HepG2 (cell line): ENCODE data around the gene MTCH2. TPM values are rescaled to one million over a fixed set of nuclear protein-coding genes. Genes with fewer than 3 reads are reported as not detected.

ENCODE experiments used
- ATAC-seq: fragments of 200-7000 bp; cut with Tn5 transposase; 3 replicates; pipeline ENCODE4 v1.9.1; 2020; ENCODE audit warnings: mild to moderate bottlenecking, moderate library complexity
- BruUV-seq: library from RNA; stranded (reverse); fragments of 400-500 nt; replicated peaks from 2 replicates; lab custom pipeline; 2021; lab: Mats Ljungman, UMichigan
- CTCF ChIA-PET: fragments of 300-600 bp; formaldehyde crosslinking; extraction: SDS; loops from one replicate; lab custom pipeline; 2021; ENCODE audit warnings: low total read pairs, inconsistent platforms, low intra/inter-chr PET ratio; lab: Yijun Ruan, JAX
- POLR2A ChIA-PET: fragments of 350-600 bp; sonication (Branson Sonifier 250); formaldehyde crosslinking; loops from one replicate; lab custom pipeline; 2020; ENCODE audit warnings: antibody characterized with exemption, inconsistent platforms; lab: Yijun Ruan, JAX
- DNase-seq: peaks from one replicate; pipeline ENCODE4 v3.0.0-alpha.2; 2015; ENCODE audit warnings: low spot score
- FAIRE-seq: peaks from 3 replicates; lab custom pipeline; 2011; peaks lifted over from hg19 to GRCh38; lab: Jason Lieb, UNC
- H2AFZ ChIP-seq: one replicate; pipeline ENCODE4 v1.6.1; 2011; ENCODE audit warnings: low read length, inconsistent platforms
- H3K27ac ChIP-seq: fragments of 300-600 bp; 3 replicates; pipeline ENCODE4 v1.8.0; 2011; ENCODE audit warnings: mixed run types, mild to moderate bottlenecking, mixed read lengths, low read length, inconsistent platforms; ENCODE audit not compliant: insufficient read depth; ENCODE audit errors: extremely low read length
- H3K27me3 ChIP-seq, 2 experiments: fragments of 200-600 bp in 1 of 2; 2 replicates in 1 of 2; 3 replicates in 1 of 2; pipeline versions ENCODE4 v1.6.0 to v1.8.0; 2011; ENCODE audit warnings: low read length in 2 of 2, mild to moderate bottlenecking in 2 of 2, moderate library complexity in 2 of 2, inconsistent platforms in 1 of 2; ENCODE audit not compliant: insufficient read depth in 2 of 2, control insufficient read depth in 1 of 2
- H3K36me3 ChIP-seq, 2 experiments: fragments of 200-600 bp in 1 of 2; replicated peaks in 1 of 2; 2 replicates in 1 of 2; 3 replicates in 1 of 2; pipeline versions ENCODE4 v1.5.1 to v1.8.0; 2011; ENCODE audit warnings: low read length in 2 of 2, inconsistent platforms in 1 of 2; ENCODE audit not compliant: insufficient read depth in 2 of 2, control insufficient read depth in 1 of 2
- H3K4me1 ChIP-seq: 2 replicates; pipeline ENCODE4 v1.5.1; 2012; ENCODE audit warnings: low read length, inconsistent platforms; ENCODE audit not compliant: insufficient read depth
- H3K4me2 ChIP-seq: 2 replicates; pipeline ENCODE4 v1.6.0; 2011; ENCODE audit warnings: low read depth, low read length, inconsistent platforms
- H3K4me3 ChIP-seq, 3 experiments: fragments of 200-600 bp in 1 of 3; sonication (generic), shearing (Covaris generic) in 1 of 3; replicated peaks in 1 of 3; 2 replicates each; pipeline ENCODE4 v1.5.1; 2011 to 2016; ENCODE audit warnings: low read length in 3 of 3, inconsistent platforms in 2 of 3, low read depth in 2 of 3, mild to moderate bottlenecking in 2 of 3, control low read depth in 1 of 3, mixed read lengths in 1 of 3; ENCODE audit not compliant: insufficient read depth in 1 of 3
- H3K79me2 ChIP-seq: one replicate; pipeline ENCODE4 v1.6.1; 2011; ENCODE audit warnings: low read length, inconsistent platforms; ENCODE audit not compliant: insufficient read depth
- H3K9ac ChIP-seq: 2 replicates; pipeline ENCODE4 v1.6.0; 2011; ENCODE audit warnings: mild to moderate bottlenecking, low read depth, low read length, inconsistent platforms; ENCODE audit not compliant: insufficient read depth
- H3K9me3 ChIP-seq: 2 replicates; pipeline ENCODE4 v1.5.1; 2012; ENCODE audit warnings: mild to moderate bottlenecking, low read length
- H4K20me1 ChIP-seq: 2 replicates; pipeline ENCODE4 v1.6.0; 2011; ENCODE audit warnings: inconsistent platforms, mild to moderate bottlenecking, low read length, moderate library complexity; ENCODE audit not compliant: insufficient read depth
- CEBPB ChIP-seq: IDR thresholded peaks from 2 replicates; pipeline ENCODE4 v1.6.1; 2011; ENCODE audit warnings: low read depth, low read length, improper control_type of control experiment, borderline replicate concordance
- MBNL3 ChIP-seq: fragments of 250-450 bp; sonication (Bioruptor Pico); conservative IDR thresholded peaks from 2 replicates; pipeline ENCODE4 v1.8.0; 2022; ENCODE audit warnings: mild to moderate bottlenecking, inconsistent platforms
- NR3C1 ChIP-seq: sonication (generic); formaldehyde crosslinking; IDR thresholded peaks from 2 replicates; pipeline ENCODE4 v1.4.0; 2020; ENCODE audit warnings: missing genetic modification reagents
- SSRP1 ChIP-seq: IDR thresholded peaks from 2 replicates; pipeline ENCODE4 v1.6.1; 2016; ENCODE audit warnings: control low read depth
- TBL1XR1 ChIP-seq: fragments of 150-350 bp; IDR thresholded peaks from 2 replicates; pipeline ENCODE4 v1.6.1; 2014; ENCODE audit warnings: borderline replicate concordance, low read length; ENCODE audit not compliant: partially characterized antibody
- TRIM24 ChIP-seq: sonication (generic); formaldehyde crosslinking; IDR thresholded peaks from 2 replicates; pipeline ENCODE4 v1.8.0; 2022; ENCODE audit warnings: mild to moderate bottlenecking, missing genetic modification reagents
- XRCC5 ChIP-seq: fragments of 200-400 bp; formaldehyde crosslinking; optimal IDR thresholded peaks from 2 replicates; pipeline ENCODE3; 2017; ENCODE audit warnings: mild to moderate bottlenecking, low read length
- ZFP62 ChIP-seq: sonication (generic); formaldehyde crosslinking; IDR thresholded peaks from 2 replicates; pipeline ENCODE4 v1.4.0; 2020; ENCODE audit warnings: missing genetic modification reagents
- ZMYM2 ChIP-seq: sonication (generic); formaldehyde crosslinking; IDR thresholded peaks from 2 replicates; pipeline ENCODE4 v1.8.0; 2022; ENCODE audit warnings: mild to moderate bottlenecking, missing genetic modification reagents
- ZNF205 ChIP-seq: IDR thresholded peaks from 2 replicates; pipeline ENCODE4 v1.6.1; 2018; ENCODE audit warnings: missing biosample characterization, missing genetic modification reagents
- ZNF263 ChIP-seq: sonication (generic); formaldehyde crosslinking; IDR thresholded peaks from 2 replicates; pipeline ENCODE4 v1.4.0; 2020; ENCODE audit warnings: missing genetic modification reagents
- ZNF724P ChIP-seq: sonication (generic); formaldehyde crosslinking; IDR thresholded peaks from 2 replicates; pipeline ENCODE4 v1.8.0; 2022; ENCODE audit warnings: missing genetic modification reagents, borderline replicate concordance
- WGBS: methylation state at CpG from one replicate; pipeline ENCODE4 v1.1.6; 2017; ENCODE audit warnings: low lambda C conversion rate; 5-methylcytosine and 5-hydroxymethylcytosine counted together
- in situ Hi-C: cut with HindIII; loops from 2 replicates; pipeline ENCODE4 v1.10.0; 2017; ENCODE audit warnings: low pct_unique_long_range_greater_than_20kb; ENCODE audit not compliant: extremely low pct_ligation_motif_present
- intact Hi-C: fragments of 100-400 bp; cut with micrococcal nuclease; formaldehyde crosslinking; loops from one replicate; pipeline ENCODE4 v1.10.0; 2022; ENCODE audit not compliant: unreplicated experiment
- polyA plus RNA-seq, 8 experiments: library from polyadenylated mRNA; depleted of rRNA in 3 of 8; stranded (reverse) in 7 of 8; unstranded in 1 of 8; fragments of >200 nt; fragmentation: Illumina TruSeq in 4 of 8; extraction: Trizol in 4 of 8; gene quantifications; 2 replicates each; pipeline versions ENCODE4 v1.2.1 to v1.2.3, GENCODE V29; 2011 to 2016; ENCODE audit warnings: low read depth in 4 of 8, missing spikeins in 1 of 8, mixed read lengths in 1 of 8; ENCODE audit not compliant: insufficient read depth in 1 of 8
- total RNA-seq, 5 experiments: library from RNA; depleted of rRNA; stranded (reverse); fragments of >200 nt; fragmentation: Illumina TruSeq; extraction: Trizol; gene quantifications; 2 replicates each; pipeline ENCODE4 v1.2.3, GENCODE V29; 2016; ENCODE audit warnings: low read depth in 1 of 5
- TF ChIP-seq, protein P1 (sequence below): sonication (generic); formaldehyde crosslinking; IDR thresholded peaks from 2 replicates; pipeline ENCODE4 v1.4.0; 2020; ENCODE audit warnings: low read depth, mild to moderate bottlenecking, missing genetic modification reagents
- TF ChIP-seq, protein P2 (sequence below): sonication (generic); formaldehyde crosslinking; IDR thresholded peaks from 2 replicates; pipeline ENCODE4 v1.4.0; 2020; ENCODE audit warnings: missing genetic modification reagents, mild to moderate bottlenecking, borderline replicate concordance
- TF ChIP-seq, protein P3 (sequence below): sonication (generic); formaldehyde crosslinking; IDR thresholded peaks from 2 replicates; pipeline ENCODE4 v1.4.0; 2020; ENCODE audit warnings: mild to moderate bottlenecking, missing genetic modification reagents, borderline replicate concordance

Gene MTCH2
- total and polyA plus RNA-seq, 2 of the 13 experiments (the other 11 are each of a cell fraction or from before 2014, with no cell fraction given), result 112 to 272 TPM

DNA sequence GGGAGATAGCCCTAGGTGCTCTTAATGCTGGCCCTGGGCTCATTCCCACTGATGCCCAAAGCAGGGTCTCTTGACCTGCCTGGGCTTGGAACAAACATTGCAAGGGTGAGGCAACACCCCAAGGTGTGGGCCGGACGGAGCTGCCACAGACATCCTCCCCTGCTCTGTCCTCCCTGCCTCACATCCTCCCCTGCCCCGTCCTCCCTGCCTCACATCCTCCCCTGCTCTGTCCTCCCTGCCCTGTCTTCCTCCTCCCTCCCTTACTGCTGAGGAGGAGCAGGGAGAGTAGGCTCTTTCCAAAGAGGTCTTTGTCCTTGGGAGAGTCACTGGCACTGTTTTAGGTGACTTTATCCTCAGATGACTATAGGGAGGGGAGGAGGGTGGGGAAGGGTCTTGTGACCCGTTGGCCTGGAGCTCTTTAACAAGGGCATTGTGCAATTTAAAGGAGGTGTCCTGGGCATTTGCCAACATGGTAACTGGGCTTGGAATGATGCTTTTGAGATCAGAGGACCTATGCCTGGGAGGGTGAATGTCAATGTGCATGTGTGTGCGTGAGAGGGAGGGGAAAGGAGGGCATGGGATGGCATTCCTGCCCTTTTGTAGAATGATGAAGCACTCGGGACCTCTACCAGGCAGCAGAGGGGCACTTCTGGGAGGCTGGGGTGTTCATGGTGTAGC, 55.2 kb downstream of the MTCH2 start:
- POLR2A ChIA-PET, result interaction anchor here (0.7 to 1.6 kb wide), 6 partner anchors 7 to 137 kb away, joined by 3 to 10 read pairs (median 4); partner anchors contain the start of genes KBTBD4 and NDUFS3
- no peak for FAIRE-seq

More for the DNA sequence above, 55.2 kb downstream of the MTCH2 start:
- Histone ChIP-seq H3K27ac (no peak overlapping the region), H4K20me1 (no peaks in the 10 kb centered on the region), H3K27me3 (no peaks in the 10 kb centered on the region; a peak in 1 of 5 replicates), H2AFZ (peak overlapping the region; percentile 39), H3K79me2 (no peaks in the 10 kb centered on the region), H3K36me3 (peaks cover 5 to 24% of the 10 kb centered on the region in 2 experiments; a peak in 4 of 5 replicates), H3K4me3 (peak overlapping the region in 2 of 3 experiments; percentile 53 to 70; a peak in 2 of 6 replicates), H3K9me3 (no peaks in the 10 kb centered on the region), H3K4me2 (peak overlapping the region; percentile 91), H3K9ac (peak overlapping the region; percentile 58; the same call in 1 of the 2 replicates), H3K4me1 (peaks cover 44% of the 10 kb centered on the region)
- TF ChIP-seq MBNL3 (CRISPR knock-in tag) (no peak), NR3C1 (CRISPR knock-in tag) (no peak), ZNF263 (CRISPR knock-in tag) (peak; percentile 92), ZMYM2 (CRISPR knock-in tag) (no peak), TRIM24 (no peak), XRCC5 (peak; percentile 8), CEBPB (peak; percentile 30; the same call in 1 of the 2 replicates), ZNF205 (CRISPR knock-in tag) (no peak), TBL1XR1 (no peak), ZNF724P (no peak), ZFP62 (CRISPR knock-in tag) (no peak), SSRP1 (no peak)
- TF ChIP-seq, protein P1, sequence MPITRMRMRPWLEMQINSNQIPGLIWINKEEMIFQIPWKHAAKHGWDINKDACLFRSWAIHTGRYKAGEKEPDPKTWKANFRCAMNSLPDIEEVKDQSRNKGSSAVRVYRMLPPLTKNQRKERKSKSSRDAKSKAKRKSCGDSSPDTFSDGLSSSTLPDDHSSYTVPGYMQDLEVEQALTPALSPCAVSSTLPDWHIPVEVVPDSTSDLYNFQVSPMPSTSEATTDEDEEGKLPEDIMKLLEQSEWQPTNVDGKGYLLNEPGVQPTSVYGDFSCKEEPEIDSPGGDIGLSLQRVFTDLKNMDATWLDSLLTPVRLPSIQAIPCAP (CRISPR knock-in tag), result no peak
- TF ChIP-seq, protein P2, sequence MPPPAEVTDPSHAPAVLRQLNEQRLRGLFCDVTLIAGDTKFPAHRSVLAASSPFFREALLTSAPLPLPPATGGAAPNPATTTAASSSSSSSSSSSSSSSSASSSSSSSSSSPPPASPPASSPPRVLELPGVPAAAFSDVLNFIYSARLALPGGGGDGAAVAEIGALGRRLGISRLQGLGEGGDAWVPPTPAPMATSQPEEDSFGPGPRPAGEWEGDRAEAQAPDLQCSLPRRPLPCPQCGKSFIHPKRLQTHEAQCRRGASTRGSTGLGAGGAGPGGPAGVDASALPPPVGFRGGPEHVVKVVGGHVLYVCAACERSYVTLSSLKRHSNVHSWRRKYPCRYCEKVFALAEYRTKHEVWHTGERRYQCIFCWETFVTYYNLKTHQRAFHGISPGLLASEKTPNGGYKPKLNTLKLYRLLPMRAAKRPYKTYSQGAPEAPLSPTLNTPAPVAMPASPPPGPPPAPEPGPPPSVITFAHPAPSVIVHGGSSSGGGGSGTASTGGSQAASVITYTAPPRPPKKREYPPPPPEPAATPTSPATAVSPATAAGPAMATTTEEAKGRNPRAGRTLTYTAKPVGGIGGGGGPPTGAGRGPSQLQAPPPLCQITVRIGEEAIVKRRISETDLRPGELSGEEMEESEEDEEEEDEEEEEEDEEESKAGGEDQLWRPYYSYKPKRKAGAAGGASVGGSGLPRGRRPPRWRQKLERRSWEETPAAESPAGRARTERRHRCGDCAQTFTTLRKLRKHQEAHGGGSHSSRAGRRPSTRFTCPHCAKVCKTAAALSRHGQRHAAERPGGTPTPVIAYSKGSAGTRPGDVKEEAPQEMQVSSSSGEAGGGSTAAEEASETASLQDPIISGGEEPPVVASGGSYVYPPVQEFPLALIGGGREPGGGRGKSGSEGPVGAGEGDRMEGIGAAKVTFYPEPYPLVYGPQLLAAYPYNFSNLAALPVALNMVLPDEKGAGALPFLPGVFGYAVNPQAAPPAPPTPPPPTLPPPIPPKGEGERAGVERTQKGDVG, result no peak
- TF ChIP-seq, protein P3, sequence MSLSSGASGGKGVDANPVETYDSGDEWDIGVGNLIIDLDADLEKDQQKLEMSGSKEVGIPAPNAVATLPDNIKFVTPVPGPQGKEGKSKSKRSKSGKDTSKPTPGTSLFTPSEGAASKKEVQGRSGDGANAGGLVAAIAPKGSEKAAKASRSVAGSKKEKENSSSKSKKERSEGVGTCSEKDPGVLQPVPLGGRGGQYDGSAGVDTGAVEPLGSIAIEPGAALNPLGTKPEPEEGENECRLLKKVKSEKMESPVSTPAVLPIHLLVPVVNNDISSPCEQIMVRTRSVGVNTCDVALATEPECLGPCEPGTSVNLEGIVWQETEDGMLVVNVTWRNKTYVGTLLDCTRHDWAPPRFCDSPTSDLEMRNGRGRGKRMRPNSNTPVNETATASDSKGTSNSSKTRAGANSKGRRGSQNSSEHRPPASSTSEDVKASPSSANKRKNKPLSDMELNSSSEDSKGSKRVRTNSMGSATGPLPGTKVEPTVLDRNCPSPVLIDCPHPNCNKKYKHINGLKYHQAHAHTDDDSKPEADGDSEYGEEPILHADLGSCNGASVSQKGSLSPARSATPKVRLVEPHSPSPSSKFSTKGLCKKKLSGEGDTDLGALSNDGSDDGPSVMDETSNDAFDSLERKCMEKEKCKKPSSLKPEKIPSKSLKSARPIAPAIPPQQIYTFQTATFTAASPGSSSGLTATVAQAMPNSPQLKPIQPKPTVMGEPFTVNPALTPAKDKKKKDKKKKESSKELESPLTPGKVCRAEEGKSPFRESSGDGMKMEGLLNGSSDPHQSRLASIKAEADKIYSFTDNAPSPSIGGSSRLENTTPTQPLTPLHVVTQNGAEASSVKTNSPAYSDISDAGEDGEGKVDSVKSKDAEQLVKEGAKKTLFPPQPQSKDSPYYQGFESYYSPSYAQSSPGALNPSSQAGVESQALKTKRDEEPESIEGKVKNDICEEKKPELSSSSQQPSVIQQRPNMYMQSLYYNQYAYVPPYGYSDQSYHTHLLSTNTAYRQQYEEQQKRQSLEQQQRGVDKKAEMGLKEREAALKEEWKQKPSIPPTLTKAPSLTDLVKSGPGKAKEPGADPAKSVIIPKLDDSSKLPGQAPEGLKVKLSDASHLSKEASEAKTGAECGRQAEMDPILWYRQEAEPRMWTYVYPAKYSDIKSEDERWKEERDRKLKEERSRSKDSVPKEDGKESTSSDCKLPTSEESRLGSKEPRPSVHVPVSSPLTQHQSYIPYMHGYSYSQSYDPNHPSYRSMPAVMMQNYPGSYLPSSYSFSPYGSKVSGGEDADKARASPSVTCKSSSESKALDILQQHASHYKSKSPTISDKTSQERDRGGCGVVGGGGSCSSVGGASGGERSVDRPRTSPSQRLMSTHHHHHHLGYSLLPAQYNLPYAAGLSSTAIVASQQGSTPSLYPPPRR, result no peak
- in situ Hi-C loops, result no loop called here
- CTCF ChIA-PET, result no interaction called here
- intact Hi-C loops, result loop anchor here (5.0 kb wide), 1 partner anchor 520 kb away; no protein-coding TSS in a partner anchor
- WGBS, result 60% methylated on average over 6 of the region's 6 CpGs
- DNase-seq (peak; percentile 24), ATAC-seq (peak; percentile 3; the same call in 1 of the 3 replicates)
- BruUV-seq, result no TSS peak
